Left lung (tissue), 10 donors: ENCODE data around the gene FAAH. TPM values are rescaled to one million over a fixed set of nuclear protein-coding genes. Genes with fewer than 3 reads are reported as not detected.

Source experiments
- ATAC-seq: fragments of 200-7000 bp; cut with Tn5 transposase; one replicate; pipeline ENCODE4 v1.9.1; 2020; ENCODE audit warnings: moderate library complexity
- DNase-seq, 4 donors: peaks; one replicate each; pipeline ENCODE4 v3.0.0-alpha.2; 2013 to 2020
- H3K27ac ChIP-seq, 2 donors: fragments of 200-600 bp; sonication (generic) in 1 of 2; one replicate each; pipeline versions ENCODE4 v1.5.0 to v1.8.0; 2020 to 2021
- H3K27me3 ChIP-seq, 2 donors: fragments of 200-600 bp; sonication (generic) in 1 of 2; one replicate each; pipeline versions ENCODE4 v1.5.0 to v1.8.0; 2020 to 2021
- H3K36me3 ChIP-seq, 2 donors: fragments of 200-600 bp; sonication (generic) in 1 of 2; one replicate each; pipeline versions ENCODE4 v1.5.0 to v1.8.0; 2020 to 2021
- H3K4me1 ChIP-seq, 2 donors: fragments of 200-600 bp; one replicate each; pipeline ENCODE4 v1.8.0; 2021
- H3K4me3 ChIP-seq, 2 donors: fragments of 200-600 bp; sonication (generic) in 1 of 2; one replicate each; pipeline versions ENCODE4 v1.5.0 to v1.8.0; 2020 to 2021; ENCODE audit warnings: mild to moderate bottlenecking in 1 of 2
- H3K9me3 ChIP-seq, 2 donors: fragments of 200-600 bp; sonication (generic) in 1 of 2; one replicate each; pipeline versions ENCODE4 v1.5.0 to v1.8.0; 2020 to 2021
- intact Hi-C, 2 donors: fragments of 100-400 bp; cut with DNase I; formaldehyde crosslinking; loops; one replicate each; pipeline versions ENCODE4 v1.11.2 to v1.14.2; 2022
- polyA plus RNA-seq, 6 donors: library from polyadenylated mRNA; unstranded; fragments of 120-200 nt; gene quantifications; one replicate each; pipeline ENCODE4 v1.2.1, GENCODE V29; 2013; ENCODE audit not compliant: insufficient read length in 6 of 6
- total RNA-seq, 2 donors: library from RNA; stranded (reverse); fragmentation: NEBNext Ultra II Directional; extraction: Animal tissue kit (Norgen Biotek cat#: 25700); gene quantifications; one replicate each; pipeline ENCODE4 v1.2.1, GENCODE V29; 2021
- TF ChIP-seq, protein P1 (sequence below), 2 donors: fragments of 200-600 bp; sonication (generic) in 1 of 2; IDR thresholded peaks; one replicate each; pipeline versions ENCODE4 v1.5.0 to v1.8.0; 2021; ENCODE audit warnings: antibody characterized with exemption in 2 of 2
- donor health status: DM: no; HTN: yes; CAD: no.
- donor health status: DM: no; HTN: no; CAD: no.

FAAH gene
- total and polyA plus RNA-seq, 8 donors = 16.3 to 26.7 (median 23.5) TPM

- H3K4me3 ChIP-seq = no peak overlapping the region
- peaks cover 0 to 26% of the 10 kb centered on the region in 2 donors for H3K27me3 ChIP-seq
- peak in 1 of 4 donors; percentile 12 for DNase-seq
- intact Hi-C loops = no loop called here
- no peaks in the 10 kb centered on the region for H3K9me3 ChIP-seq
- TF ChIP-seq, protein P1, sequence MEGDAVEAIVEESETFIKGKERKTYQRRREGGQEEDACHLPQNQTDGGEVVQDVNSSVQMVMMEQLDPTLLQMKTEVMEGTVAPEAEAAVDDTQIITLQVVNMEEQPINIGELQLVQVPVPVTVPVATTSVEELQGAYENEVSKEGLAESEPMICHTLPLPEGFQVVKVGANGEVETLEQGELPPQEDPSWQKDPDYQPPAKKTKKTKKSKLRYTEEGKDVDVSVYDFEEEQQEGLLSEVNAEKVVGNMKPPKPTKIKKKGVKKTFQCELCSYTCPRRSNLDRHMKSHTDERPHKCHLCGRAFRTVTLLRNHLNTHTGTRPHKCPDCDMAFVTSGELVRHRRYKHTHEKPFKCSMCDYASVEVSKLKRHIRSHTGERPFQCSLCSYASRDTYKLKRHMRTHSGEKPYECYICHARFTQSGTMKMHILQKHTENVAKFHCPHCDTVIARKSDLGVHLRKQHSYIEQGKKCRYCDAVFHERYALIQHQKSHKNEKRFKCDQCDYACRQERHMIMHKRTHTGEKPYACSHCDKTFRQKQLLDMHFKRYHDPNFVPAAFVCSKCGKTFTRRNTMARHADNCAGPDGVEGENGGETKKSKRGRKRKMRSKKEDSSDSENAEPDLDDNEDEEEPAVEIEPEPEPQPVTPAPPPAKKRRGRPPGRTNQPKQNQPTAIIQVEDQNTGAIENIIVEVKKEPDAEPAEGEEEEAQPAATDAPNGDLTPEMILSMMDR (IDR thresholded peaks at IDR 0.05) = no peak
- no peaks in the 10 kb centered on the region for H3K4me1 ChIP-seq
- H3K27ac ChIP-seq = no peak overlapping the region
- no peaks in the 10 kb centered on the region for H3K36me3 ChIP-seq
- ATAC-seq = no peak
Observed at GRCh38 chr1:46420533-46420915, 26.4 kb downstream of the FAAH start.

DNA sequence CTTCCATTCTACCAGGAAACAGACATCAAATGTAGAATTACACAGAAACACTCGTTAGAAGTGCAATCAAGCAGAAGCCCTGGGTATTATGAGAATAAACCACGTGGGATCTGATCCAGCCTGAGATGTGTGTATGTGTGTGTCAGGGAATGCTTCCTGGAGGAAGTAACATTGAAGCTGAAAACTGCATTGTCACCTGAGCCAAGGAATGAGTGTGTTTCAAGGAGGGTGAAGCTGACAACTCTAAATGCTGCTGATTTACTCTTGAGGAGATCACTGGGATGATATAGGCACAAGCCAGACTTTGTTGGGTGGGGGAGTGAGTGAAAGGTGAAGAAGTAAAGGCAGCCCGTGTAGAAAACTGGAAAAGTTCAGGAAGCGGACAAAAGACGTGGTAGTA is 27.6 kb downstream of the FAAH start:
- TF ChIP-seq, protein P1 (IDR thresholded peaks at IDR 0.05) = no peak
- no peak for DNase-seq
- intact Hi-C loops = no loop called here
- Histone ChIP-seq H3K27me3 (peaks cover 0 to 37% of the 10 kb centered on the region in 2 donors), H3K9me3 (no peaks in the 10 kb centered on the region), H3K4me1 (no peaks in the 10 kb centered on the region), H3K4me3 (no peak overlapping the region), H3K27ac (no peak overlapping the region), H3K36me3 (no peaks in the 10 kb centered on the region)
- ATAC-seq = no peak

GRCh38 chr1:46422261-46422871 is 28.2 kb downstream of the FAAH start:
- intact Hi-C loops = no loop called here
- H3K9me3 ChIP-seq = no peaks in the 10 kb centered on the region
- peaks cover 0 to 43% of the 10 kb centered on the region in 2 donors for H3K27me3 ChIP-seq
- DNase-seq (no peak), ATAC-seq (no peak)
- H3K27ac ChIP-seq = no peak overlapping the region
- H3K4me1 ChIP-seq = no peaks in the 10 kb centered on the region
- H3K4me3 ChIP-seq = no peak overlapping the region
- TF ChIP-seq, protein P1 (IDR thresholded peaks at IDR 0.05) = no peak
- H3K36me3 ChIP-seq = no peaks in the 10 kb centered on the region

DNA sequence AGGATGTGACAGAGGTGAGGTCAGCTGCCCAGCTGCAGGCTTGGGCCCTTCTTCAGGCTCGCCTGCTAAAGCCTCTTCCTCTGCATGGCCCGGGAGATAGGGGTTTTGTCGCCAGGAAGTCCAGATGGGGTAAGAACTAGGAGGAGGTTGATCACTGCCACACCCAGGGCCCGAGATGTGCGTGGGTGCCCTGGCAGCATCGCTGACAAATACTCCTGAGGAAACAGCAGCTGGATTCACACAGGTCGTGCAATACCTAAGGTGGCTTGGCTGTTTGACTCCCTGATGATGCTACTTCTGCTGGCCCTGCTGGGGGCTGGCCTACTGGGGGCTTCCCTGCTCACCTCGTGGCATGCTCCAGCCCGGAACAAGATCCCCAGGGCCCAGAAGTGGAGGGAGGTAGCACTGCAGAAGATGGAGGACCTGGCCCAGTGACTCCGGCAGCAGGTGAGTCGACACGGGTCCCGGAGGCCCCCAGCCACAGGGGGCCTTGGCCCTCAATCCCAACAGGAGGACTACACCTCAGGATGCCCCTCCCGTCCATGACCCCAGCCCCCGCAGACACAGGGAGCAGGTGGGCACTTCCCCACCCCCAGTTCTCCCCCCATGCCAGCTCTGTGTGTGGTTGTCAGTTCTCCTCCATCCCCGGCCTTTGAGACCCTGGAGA is 29.6 kb downstream of the FAAH start:
- TF ChIP-seq, protein P1 (IDR thresholded peaks at IDR 0.05) = no peak
- H3K4me3 ChIP-seq = no peak overlapping the region
- peaks cover 0 to 46% of the 10 kb centered on the region in 2 donors for H3K27me3 ChIP-seq
- no peaks in the 10 kb centered on the region for H3K9me3 ChIP-seq
- H3K4me1 ChIP-seq = no peaks in the 10 kb centered on the region
- intact Hi-C loops = no loop called here
- no peaks in the 10 kb centered on the region for H3K36me3 ChIP-seq
- ATAC-seq (no peak), DNase-seq (no peak)
- no peak overlapping the region for H3K27ac ChIP-seq

- no peak for ATAC-seq
- DNase-seq = no peak
- Histone ChIP-seq H3K4me3 (no peak overlapping the region), H3K27ac (no peak overlapping the region), H3K4me1 (no peaks in the 10 kb centered on the region), H3K36me3 (no peaks in the 10 kb centered on the region), H3K27me3 (peaks cover 0 to 46% of the 10 kb centered on the region in 2 donors), H3K9me3 (no peaks in the 10 kb centered on the region)
- TF ChIP-seq, protein P1 (IDR thresholded peaks at IDR 0.05) = no peak
- intact Hi-C loops = no loop called here
Observed at GRCh38 chr1:46424730-46425129, 30.6 kb downstream of the FAAH start.
